ENCODE data around the gene FUCA1.
"Not testable (repeated sequence)": the region's sequence is repeated elsewhere in the genome, so short reads cannot be mapped to it uniquely, and the experiment has no call there.

FUCA1 gene

GRCh38 chr1:23867895-23868556, at the start of gene FUCA1:
Gene FUCA1 (minus strand): TSS chr1:23868290. CDS start chr1:23868286, 4 bp downstream.
- DNase-seq (ENCODE audit: low read depth in 2 of 2, low spot score in 1 of 2) = peak; percentile 90 to 91

- peak in 1 of 2 donors; percentile 14 for DNase-seq (ENCODE audit: low read depth in 2 of 2, low spot score in 1 of 2)
Observed at GRCh38 chr1:23916209-23917131, 48.4 kb upstream of the FUCA1 start.

- DNase-seq (ENCODE audit: low read depth in 2 of 2, low spot score in 1 of 2) = no peak
Observed at GRCh38 chr1:23915466-23915865, 47.4 kb upstream of the FUCA1 start.

- DNase-seq (ENCODE audit: low read depth in 2 of 2, low spot score in 1 of 2) = no peak
Observed at GRCh38 chr1:23914921-23915320, 46.8 kb upstream of the FUCA1 start.

GRCh38 chr1:23913212-23913880, 45.3 kb upstream of the FUCA1 start, which contains the start of gene CNR2:
Gene CNR2 (minus strand): TSS chr1:23913362. CDS start chr1:23875617, 37,745 bp downstream.
- no peak for DNase-seq (ENCODE audit: low read depth in 2 of 2, low spot score in 1 of 2)

- DNase-seq (ENCODE audit: low read depth in 2 of 2, low spot score in 1 of 2) = no peak
Observed at GRCh38 chr1:23911921-23912320, 43.8 kb upstream of the FUCA1 start.

- no peak for DNase-seq (ENCODE audit: low read depth in 2 of 2, low spot score in 1 of 2)
Observed at GRCh38 chr1:23910553-23911246, 42.6 kb upstream of the FUCA1 start.

GRCh38 chr1:23910144-23910543, 42.1 kb upstream of the FUCA1 start:
- DNase-seq (ENCODE audit: low read depth in 2 of 2, low spot score in 1 of 2) = no peak

- no peak for DNase-seq (ENCODE audit: low read depth in 2 of 2, low spot score in 1 of 2)
Observed at GRCh38 chr1:23909412-23909811, 41.3 kb upstream of the FUCA1 start.

GRCh38 chr1:23908453-23909341, 40.6 kb upstream of the FUCA1 start:
- no peak for DNase-seq (ENCODE audit: low read depth in 2 of 2, low spot score in 1 of 2)

- DNase-seq (ENCODE audit: low read depth in 2 of 2, low spot score in 1 of 2) = no peak
Observed at GRCh38 chr1:23906731-23907130, 38.6 kb upstream of the FUCA1 start.

- no peak for DNase-seq (ENCODE audit: low read depth in 2 of 2, low spot score in 1 of 2)
Observed at GRCh38 chr1:23905461-23906025, 37.5 kb upstream of the FUCA1 start.

- DNase-seq (ENCODE audit: low read depth in 2 of 2, low spot score in 1 of 2) = no peak
Observed at GRCh38 chr1:23904748-23905357, 36.8 kb upstream of the FUCA1 start.

- no peak for DNase-seq (ENCODE audit: low read depth in 2 of 2, low spot score in 1 of 2)
Observed at GRCh38 chr1:23903754-23904153, 35.7 kb upstream of the FUCA1 start.

GRCh38 chr1:23902321-23903278, 34.5 kb upstream of the FUCA1 start:
- no peak for DNase-seq (ENCODE audit: low read depth in 2 of 2, low spot score in 1 of 2)

GRCh38 chr1:23900017-23900416, 31.9 kb upstream of the FUCA1 start:
- not testable (repeated sequence) for DNase-seq (ENCODE audit: low read depth in 2 of 2, low spot score in 1 of 2)

GRCh38 chr1:23899070-23899469, 31.0 kb upstream of the FUCA1 start:
- no peak for DNase-seq (ENCODE audit: low read depth in 2 of 2, low spot score in 1 of 2)

GRCh38 chr1:23897083-23897482, 29.0 kb upstream of the FUCA1 start:
- no peak for DNase-seq (ENCODE audit: low read depth in 2 of 2, low spot score in 1 of 2)

Data from stimulated activated CD8-positive, alpha-beta memory T cell treated with anti-CD3 and anti-CD28 coated beads, Interleukin-4, amount 100 ng/mL, for 4 hours (primary cell).